Measurements from ENCODE around the gene GPC6.

- TF ChIP-seq CTCF (conservative IDR thresholded peaks at IDR 0.05) (no peak), EZH2 (IDR thresholded peaks at IDR 0.05; ENCODE audit: low read depth) (no peak)
Observed at GRCh38 chr13:93316841-93317240, 90.2 kb downstream of the GPC6 start.
